Measurements from ENCODE around the gene PSAPL1. TPM values are rescaled to one million over a fixed set of nuclear protein-coding genes. Genes with fewer than 3 reads are reported as not detected.

The PSAPL1 gene
- total RNA-seq, 1 experiment from 2014 or later = 0.15 TPM

DNA sequence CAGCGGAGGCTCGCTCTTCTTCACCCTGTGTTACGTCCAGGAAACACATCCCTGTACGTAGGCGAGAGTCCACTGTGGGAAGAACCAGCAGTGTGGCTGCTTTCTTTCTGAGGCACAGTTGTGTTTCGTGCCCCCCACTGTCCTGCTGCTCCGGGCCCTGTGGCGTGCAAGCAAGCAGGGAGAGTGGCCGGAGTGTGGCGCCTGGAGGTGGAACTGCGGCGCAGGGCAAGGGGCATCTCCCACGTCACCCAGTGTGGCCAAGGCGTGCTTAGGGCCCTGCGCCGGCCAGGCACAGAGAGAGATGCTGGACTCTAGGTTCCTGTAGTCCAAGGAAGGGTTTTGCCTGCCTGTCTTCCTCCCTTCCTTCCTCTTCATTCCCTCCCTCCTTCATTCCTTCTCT, 13.3 kb upstream of the PSAPL1 start:
- no peak for TF ChIP-seq EZH2 (IDR thresholded peaks at IDR 0.05; ENCODE audit: low read depth)
- TF ChIP-seq, protein P1, sequence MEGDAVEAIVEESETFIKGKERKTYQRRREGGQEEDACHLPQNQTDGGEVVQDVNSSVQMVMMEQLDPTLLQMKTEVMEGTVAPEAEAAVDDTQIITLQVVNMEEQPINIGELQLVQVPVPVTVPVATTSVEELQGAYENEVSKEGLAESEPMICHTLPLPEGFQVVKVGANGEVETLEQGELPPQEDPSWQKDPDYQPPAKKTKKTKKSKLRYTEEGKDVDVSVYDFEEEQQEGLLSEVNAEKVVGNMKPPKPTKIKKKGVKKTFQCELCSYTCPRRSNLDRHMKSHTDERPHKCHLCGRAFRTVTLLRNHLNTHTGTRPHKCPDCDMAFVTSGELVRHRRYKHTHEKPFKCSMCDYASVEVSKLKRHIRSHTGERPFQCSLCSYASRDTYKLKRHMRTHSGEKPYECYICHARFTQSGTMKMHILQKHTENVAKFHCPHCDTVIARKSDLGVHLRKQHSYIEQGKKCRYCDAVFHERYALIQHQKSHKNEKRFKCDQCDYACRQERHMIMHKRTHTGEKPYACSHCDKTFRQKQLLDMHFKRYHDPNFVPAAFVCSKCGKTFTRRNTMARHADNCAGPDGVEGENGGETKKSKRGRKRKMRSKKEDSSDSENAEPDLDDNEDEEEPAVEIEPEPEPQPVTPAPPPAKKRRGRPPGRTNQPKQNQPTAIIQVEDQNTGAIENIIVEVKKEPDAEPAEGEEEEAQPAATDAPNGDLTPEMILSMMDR (conservative IDR thresholded peaks at IDR 0.05) = no peak
- H3K9me3 ChIP-seq (ENCODE audit: insufficient read depth, low read depth) = no peaks in the 10 kb centered on the region
- no TSS peak for BruUV-seq (replicated peaks)
- H3K27me3 ChIP-seq (ENCODE audit: insufficient read depth, low read depth) = no peaks in the 10 kb centered on the region
- no peak overlapping the region for H3K4me3 ChIP-seq
- no peak overlapping the region for H2AFZ ChIP-seq
- H3F3A ChIP-seq (ENCODE audit: insufficient read depth, low read depth) = no peaks in the 10 kb centered on the region
- ChIA-PET POLR2A (ENCODE audit: unreplicated experiment) (no interaction called here), CTCF (no interaction called here)
- intact Hi-C loops (cut with micrococcal nuclease; ENCODE audit: unreplicated experiment) = no loop called here
- no peak overlapping the region for H3K4me2 ChIP-seq
- no peaks in the 10 kb centered on the region for H3K4me1 ChIP-seq (replicated peaks; ENCODE audit: insufficient read depth)
- H3K27ac ChIP-seq = no peak overlapping the region
- H3K36me3 ChIP-seq (ENCODE audit: low read depth) = no peaks in the 10 kb centered on the region
- no peaks in the 10 kb centered on the region for H3K9me2 ChIP-seq (ENCODE audit: insufficient read depth)
- H4K20me1 ChIP-seq (ENCODE audit: insufficient read depth) = no peaks in the 10 kb centered on the region
- H3K79me2 ChIP-seq (ENCODE audit: low read depth) = no peaks in the 10 kb centered on the region
- DNase-seq = no peak

DNA sequence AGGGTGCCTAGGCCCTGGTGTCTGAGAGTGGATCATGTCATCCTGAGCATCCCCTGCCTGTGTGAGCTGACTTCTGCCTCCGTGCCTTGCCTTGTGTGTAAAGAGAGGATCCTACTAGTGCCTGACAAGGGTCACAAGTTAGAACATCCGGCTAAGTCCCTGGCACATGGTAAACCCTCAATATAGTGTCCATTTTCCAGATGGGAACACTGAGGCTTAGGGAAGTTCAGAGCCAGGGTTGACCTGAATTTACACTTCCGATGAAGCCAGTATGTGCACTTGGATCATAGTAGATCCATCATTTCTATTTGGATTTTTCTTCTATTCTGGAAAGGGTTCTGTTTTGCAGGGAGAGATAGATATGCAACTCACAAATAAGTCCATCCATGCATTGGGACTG, 12.5 kb upstream of the PSAPL1 start:
- no peak for DNase-seq
- no TSS peak for BruUV-seq (replicated peaks)
- Histone ChIP-seq H3K27me3 (ENCODE audit: insufficient read depth, low read depth) (no peaks in the 10 kb centered on the region), H2AFZ (no peak overlapping the region), H3K4me2 (no peak overlapping the region), H3K4me3 (no peak overlapping the region), H3K9me2 (ENCODE audit: insufficient read depth) (no peaks in the 10 kb centered on the region), H3K79me2 (ENCODE audit: low read depth) (no peaks in the 10 kb centered on the region), H3K9me3 (ENCODE audit: insufficient read depth, low read depth) (no peaks in the 10 kb centered on the region), H4K20me1 (ENCODE audit: insufficient read depth) (no peaks in the 10 kb centered on the region), H3K27ac (no peak overlapping the region), H3K36me3 (ENCODE audit: low read depth) (no peaks in the 10 kb centered on the region), H3F3A (ENCODE audit: insufficient read depth, low read depth) (no peaks in the 10 kb centered on the region), H3K4me1 (replicated peaks; ENCODE audit: insufficient read depth) (no peaks in the 10 kb centered on the region)
- ChIA-PET CTCF (no interaction called here), POLR2A (ENCODE audit: unreplicated experiment) (no interaction called here)
- intact Hi-C loops (cut with micrococcal nuclease; ENCODE audit: unreplicated experiment) = no loop called here
- TF ChIP-seq, protein P1 (conservative IDR thresholded peaks at IDR 0.05) = no peak
- TF ChIP-seq EZH2 (IDR thresholded peaks at IDR 0.05; ENCODE audit: low read depth) = no peak

DNA sequence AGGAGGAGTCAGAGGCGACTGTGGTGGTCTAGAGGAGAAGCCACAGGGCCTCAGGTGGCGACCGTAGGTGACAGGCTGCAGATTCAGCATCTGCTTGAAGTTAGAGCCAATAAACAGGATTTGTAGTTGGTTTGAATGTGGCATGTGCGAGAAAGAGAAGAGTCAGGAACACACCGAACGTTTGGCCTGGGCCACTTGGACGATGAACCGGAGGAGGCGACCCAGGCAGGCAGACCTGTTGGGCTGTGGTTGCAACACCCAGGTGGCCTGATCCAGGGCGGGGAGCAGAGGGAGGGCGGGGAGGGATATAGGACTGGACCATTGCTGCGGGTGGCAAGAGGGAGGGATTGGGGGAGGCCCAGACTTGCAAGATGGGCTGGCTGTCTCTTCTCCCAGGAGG, 10.0 kb upstream of the PSAPL1 start:
- no peaks in the 10 kb centered on the region for H4K20me1 ChIP-seq (ENCODE audit: insufficient read depth)
- DNase-seq = peak in 1 of 2 experiments; percentile 24
- H3K27me3 ChIP-seq (ENCODE audit: insufficient read depth, low read depth) = no peaks in the 10 kb centered on the region
- H3K4me1 ChIP-seq (replicated peaks; ENCODE audit: insufficient read depth) = no peaks in the 10 kb centered on the region
- H3K27ac ChIP-seq = no peak overlapping the region
- intact Hi-C loops (cut with micrococcal nuclease; ENCODE audit: unreplicated experiment) = no loop called here
- no peak overlapping the region for H3K4me3 ChIP-seq
- ChIA-PET POLR2A (ENCODE audit: unreplicated experiment) (no interaction called here), CTCF (no interaction called here)
- no peak overlapping the region for H3K4me2 ChIP-seq
- BruUV-seq (replicated peaks) = no TSS peak
- no peaks in the 10 kb centered on the region for H3K9me2 ChIP-seq (ENCODE audit: insufficient read depth)
- H3K79me2 ChIP-seq (ENCODE audit: low read depth) = no peaks in the 10 kb centered on the region
- H3F3A ChIP-seq (ENCODE audit: insufficient read depth, low read depth) = no peaks in the 10 kb centered on the region
- no peak for TF ChIP-seq EZH2 (IDR thresholded peaks at IDR 0.05; ENCODE audit: low read depth)
- TF ChIP-seq, protein P1 (conservative IDR thresholded peaks at IDR 0.05) = no peak
- no peak overlapping the region for H2AFZ ChIP-seq
- no peaks in the 10 kb centered on the region for H3K36me3 ChIP-seq (ENCODE audit: low read depth)
- no peaks in the 10 kb centered on the region for H3K9me3 ChIP-seq (ENCODE audit: insufficient read depth, low read depth)

Measured in PC-9 (cell line).